Stimulated activated CD8-positive, alpha-beta memory T cell treated with anti-CD3 and anti-CD28 coated beads, Interleukin-7, amount 100 ng/mL, for 4 hours (primary cell): Measurements from ENCODE around the gene SNTB2.

ENCODE experiments used
- DNase-seq, 2 donors: peaks; one replicate each; pipeline ENCODE4 v3.0.0-alpha.2; 2020; ENCODE audit warnings: low read depth in 2 of 2

SNTB2 gene

GRCh38 chr16:69180011-69180338, 7.0 kb upstream of the SNTB2 start:
- no peak for DNase-seq

- no peak for DNase-seq
Observed at GRCh38 chr16:69182730-69183416, 4.1 kb upstream of the SNTB2 start.

DNA sequence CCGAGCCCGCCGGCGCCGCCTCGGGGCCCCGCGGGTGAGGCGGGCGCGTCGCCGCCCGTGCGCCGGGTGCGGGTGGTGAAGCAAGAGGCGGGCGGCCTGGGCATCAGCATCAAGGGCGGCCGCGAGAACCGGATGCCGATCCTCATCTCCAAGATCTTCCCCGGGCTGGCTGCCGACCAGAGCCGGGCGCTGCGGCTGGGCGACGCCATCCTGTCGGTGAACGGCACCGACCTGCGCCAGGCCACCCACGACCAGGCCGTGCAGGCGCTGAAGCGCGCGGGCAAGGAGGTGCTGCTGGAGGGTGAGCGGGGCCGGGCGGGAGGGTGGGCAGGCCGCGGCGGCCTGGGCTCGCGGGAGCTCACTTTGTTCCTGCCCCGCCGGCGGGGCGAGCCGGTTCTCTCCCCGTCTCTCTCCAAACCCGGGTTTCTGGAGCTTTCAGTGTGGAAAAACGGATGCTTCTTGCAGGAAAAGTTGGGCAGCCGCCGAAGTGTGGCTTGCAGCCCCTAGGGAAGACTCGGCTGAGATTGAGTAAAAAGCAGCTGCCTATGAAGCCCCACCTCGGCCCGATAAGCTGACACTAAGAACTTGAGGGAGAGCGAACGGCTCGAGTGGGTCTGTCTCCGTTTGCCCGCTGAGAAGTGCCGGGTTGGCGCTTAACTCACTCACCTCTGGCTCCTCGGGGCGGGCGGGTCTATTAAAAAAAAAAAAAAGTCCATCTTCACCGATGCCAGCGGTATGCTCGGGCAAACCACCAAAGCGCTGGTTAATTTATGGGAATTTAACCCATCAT, 677 bp downstream of the SNTB2 start:
- DNase-seq, result peak; percentile 6 to 24

DNA sequence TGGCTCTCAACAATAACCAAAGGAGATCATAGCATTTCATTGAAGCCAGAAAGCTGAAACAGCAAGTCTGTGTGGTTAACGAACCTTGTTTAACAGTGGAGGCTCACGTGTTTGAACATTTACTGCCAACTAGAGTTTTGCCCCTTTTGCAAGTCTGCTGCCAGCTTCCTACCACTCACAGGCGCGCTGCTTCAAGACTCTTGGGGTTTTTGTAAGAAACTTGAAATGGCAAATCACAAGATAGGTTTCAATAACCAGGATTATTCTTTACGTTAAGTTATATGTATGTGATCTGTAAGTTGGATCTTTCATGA, 1.2 kb downstream of the SNTB2 start:
- DNase-seq, result no peak

GRCh38 chr16:69188716-69189115, 1.8 kb downstream of the SNTB2 start:
- no peak for DNase-seq

GRCh38 chr16:69190046-69190588, 3.2 kb downstream of the SNTB2 start:
- DNase-seq, result no peak

- DNase-seq, result no peak
Observed at GRCh38 chr16:69190598-69190997, 3.6 kb downstream of the SNTB2 start.

- no peak for DNase-seq
Observed at GRCh38 chr16:69191136-69191535, 4.2 kb downstream of the SNTB2 start.

GRCh38 chr16:69193855-69194254, 6.9 kb downstream of the SNTB2 start:
- no peak for DNase-seq

GRCh38 chr16:69194488-69194887, 7.5 kb downstream of the SNTB2 start:
- DNase-seq, result no peak

DNA sequence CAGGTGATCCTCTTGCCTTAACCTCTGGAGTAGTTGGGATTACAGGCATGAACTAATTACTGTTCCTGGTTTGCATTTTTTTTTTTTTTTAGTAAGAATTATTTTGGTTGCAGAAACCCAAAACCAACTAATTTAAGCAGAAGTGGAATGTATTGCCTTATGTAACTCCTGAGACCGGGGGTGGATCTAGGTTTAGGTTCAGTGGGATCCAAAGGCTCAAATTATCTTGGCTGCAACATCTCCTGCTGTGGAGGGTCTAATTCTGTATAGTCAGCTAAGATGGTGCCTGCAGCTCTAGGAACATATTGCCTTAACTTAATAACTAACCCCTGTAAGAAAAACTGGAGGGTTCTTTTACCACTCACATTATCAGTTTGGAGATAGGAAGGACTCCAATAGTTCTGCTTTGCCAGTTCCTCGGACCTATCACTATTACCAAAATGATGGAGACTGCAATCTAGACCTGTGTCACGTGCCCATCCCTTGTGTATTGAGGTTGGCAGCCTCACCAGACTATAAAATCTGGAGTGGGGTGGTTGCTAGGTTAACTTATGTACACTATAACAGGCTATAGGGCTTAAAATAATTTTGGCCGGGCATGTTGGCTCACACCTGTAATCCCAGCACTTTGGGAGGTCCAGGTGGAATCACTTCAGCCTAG, 8.5 kb downstream of the SNTB2 start:
- DNase-seq, result no peak

DNA sequence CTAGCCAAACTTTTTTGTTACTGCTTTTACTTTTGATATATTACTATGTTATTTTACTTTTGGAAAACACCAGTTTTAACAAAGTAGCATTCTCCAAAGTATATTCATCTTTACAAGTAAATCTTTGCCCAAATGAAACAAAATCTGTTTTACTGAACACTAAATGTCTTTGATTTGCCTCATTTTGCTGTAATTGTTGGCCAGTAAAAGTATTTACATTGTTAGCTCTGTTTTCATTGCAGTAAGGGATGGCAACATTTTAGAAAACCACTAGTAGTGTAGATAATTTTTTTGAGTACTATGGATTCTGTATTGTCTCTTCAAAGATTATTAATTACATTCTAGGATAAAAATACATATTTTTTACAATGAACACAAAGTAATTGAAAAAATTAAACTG, 10.6 kb downstream of the SNTB2 start:
- no peak for DNase-seq

- DNase-seq, result no peak
Observed at GRCh38 chr16:69199382-69199781, 12.4 kb downstream of the SNTB2 start.

DNA sequence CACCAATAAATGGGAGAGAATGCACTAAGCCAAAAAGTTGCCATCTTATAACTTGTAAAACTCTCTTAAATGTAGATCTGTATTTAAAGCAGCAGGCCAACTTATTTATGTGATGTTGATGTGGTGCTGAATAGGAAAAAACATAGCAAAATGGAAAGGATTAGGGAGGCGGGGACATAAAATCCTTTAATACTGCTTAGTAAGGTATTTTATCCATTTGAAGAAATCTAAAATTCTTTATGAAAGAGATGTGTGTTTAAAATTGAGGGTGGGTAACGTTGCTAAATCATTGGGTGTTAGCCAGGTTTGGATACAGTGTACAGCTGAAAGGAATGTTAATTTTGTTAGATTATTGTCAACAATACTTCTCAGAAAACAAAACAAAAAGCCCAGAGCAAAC, 14.3 kb downstream of the SNTB2 start:
- DNase-seq, result no peak

DNA sequence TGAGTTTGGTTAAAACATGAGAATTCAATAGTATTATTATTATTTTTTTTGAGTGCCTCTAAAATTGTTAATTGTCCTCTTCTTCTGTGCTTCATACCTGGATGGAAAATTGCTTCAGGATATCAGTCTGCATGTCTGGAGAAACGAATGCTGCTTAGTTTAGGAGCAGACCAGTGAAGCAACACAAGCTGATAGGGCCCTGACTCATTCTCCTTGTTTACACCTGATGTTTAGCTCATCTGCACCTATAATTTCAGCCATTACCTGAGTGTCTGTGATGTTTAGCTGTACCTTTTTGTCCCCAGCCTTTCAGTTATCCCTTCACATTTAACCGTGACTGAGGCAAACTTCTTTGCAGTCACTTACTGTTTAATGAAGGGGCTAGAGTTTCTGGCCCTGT, 14.8 kb downstream of the SNTB2 start:
- no peak for DNase-seq

DNA sequence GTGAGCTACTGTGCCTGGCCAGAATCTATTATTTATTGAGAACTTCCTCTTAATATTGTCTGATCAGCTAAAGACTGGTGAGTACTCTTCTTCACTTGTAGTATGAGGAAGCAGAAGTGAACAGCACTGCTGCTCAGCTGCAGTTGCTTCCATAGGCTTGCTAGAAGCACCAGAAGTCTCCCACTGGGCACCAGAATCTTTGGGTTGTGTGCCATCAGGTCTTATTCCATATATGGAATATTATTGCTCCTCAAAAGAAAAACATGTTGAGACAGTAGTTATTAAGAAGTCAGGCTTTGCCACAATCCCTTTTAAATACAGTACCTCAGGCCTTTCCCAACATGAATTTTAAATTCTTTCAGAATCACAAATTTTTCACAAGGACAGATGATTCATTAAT, 17.2 kb downstream of the SNTB2 start:
- DNase-seq, result no peak

- DNase-seq, result no peak
Observed at GRCh38 chr16:69209735-69210134, 22.8 kb downstream of the SNTB2 start.

GRCh38 chr16:69217433-69217832, 30.5 kb downstream of the SNTB2 start:
- no peak for DNase-seq

GRCh38 chr16:69219279-69219678, 32.3 kb downstream of the SNTB2 start:
- DNase-seq, result no peak

DNA sequence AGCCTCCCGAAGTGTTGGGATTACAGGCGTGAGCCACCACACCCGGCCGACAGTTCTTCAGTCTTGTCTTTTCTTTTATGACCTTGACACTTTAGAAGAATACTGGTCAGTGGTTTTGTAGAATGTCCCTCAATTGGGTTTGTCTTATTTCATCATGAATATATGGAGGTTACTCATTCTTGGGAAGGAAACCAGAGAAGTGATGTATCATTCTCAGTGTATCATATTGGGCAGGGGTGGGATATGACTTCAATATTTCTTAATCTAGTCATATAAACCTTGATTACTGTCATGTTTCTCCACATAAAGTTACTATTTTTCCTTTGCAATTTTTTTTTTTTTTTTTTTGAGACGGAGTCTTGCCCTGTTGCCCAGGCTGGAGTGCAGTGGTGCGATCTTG, 36.9 kb downstream of the SNTB2 start:
- no peak for DNase-seq

- DNase-seq, result no peak
Observed at GRCh38 chr16:69225121-69225520, 38.2 kb downstream of the SNTB2 start.

GRCh38 chr16:69233124-69233523, 46.2 kb downstream of the SNTB2 start:
- DNase-seq, result no peak

DNA sequence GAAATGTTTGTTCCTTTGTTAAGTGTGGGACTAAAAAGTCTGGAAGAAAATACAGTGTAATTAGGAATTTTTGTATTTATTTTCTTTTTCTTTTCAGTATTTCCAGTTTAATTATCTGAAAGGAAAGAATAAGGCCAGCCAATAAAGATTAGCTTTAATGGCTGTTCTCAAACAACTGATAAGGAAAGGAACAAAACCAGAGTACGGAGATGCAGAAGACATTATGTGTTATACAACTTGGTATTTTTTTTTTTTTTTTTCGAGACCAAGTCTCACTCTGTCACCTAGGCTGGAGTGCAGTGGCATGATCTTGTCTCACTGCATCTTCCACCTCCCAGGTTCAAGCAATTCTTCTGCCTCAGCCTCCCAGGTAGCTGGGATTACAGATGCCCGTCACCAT, 47.5 kb downstream of the SNTB2 start:
- no peak for DNase-seq
